ENCODE results near the gene EIF5B. TPM values are rescaled to one million over a fixed set of nuclear protein-coding genes. Genes with fewer than 3 reads are reported as not detected.
A peak's percentile ranks its signal among the peaks of the same experiment; 100 is the strongest.
"Not testable (repeated sequence)": the region's sequence is repeated elsewhere in the genome, so short reads cannot be mapped to it uniquely, and the experiment has no call there.

EIF5B gene
- total RNA-seq, 1 experiment from 2014 or later: 58.1 TPM

GRCh38 chr2:99354070-99354469, 16.9 kb downstream of the EIF5B start:
- H2BK12ac ChIP-seq (ENCODE audit: insufficient read length, low read depth, low read length): no peak overlapping the region
- Mint-ChIP-seq H3K27ac (peak overlapping the region in 1 of 3 experiments; percentile 57; a peak in 1 of 7 replicates), H3K9me3 (no peaks in the 10 kb centered on the region), H3K27me3 (ENCODE audit: low read depth) (no peaks in the 10 kb centered on the region), H3K36me3 (ENCODE audit: insufficient read depth in 1 of 3, low read depth in 3 of 3) (no peaks in the 10 kb centered on the region; a peak in 1 of 7 replicates), H3K4me1 (peaks cover 7 to 8% of the 10 kb centered on the region in 2 experiments), H3K4me3 (no peak overlapping the region)
- no peak overlapping the region for H2BK5ac ChIP-seq (ENCODE audit: insufficient read length, low read length)
- H3K18ac ChIP-seq (ENCODE audit: insufficient read length, low read depth, low read length): no peak overlapping the region
- H3K9ac ChIP-seq (ENCODE audit: extremely low read depth, insufficient read length, low read length): no peak overlapping the region
- H3K79me1 ChIP-seq (ENCODE audit: insufficient read depth, low read depth, low read length, poor library complexity, severe bottlenecking): peaks cover 8% of the 10 kb centered on the region
- H4K20me1 ChIP-seq (ENCODE audit: control insufficient read depth, insufficient read depth, insufficient read length): no peaks in the 10 kb centered on the region
- no peak for TF ChIP-seq CTCF (conservative IDR thresholded peaks at IDR 0.05)
- H3K14ac ChIP-seq (ENCODE audit: insufficient read depth, low read length): no peak overlapping the region
- H4K5ac ChIP-seq (ENCODE audit: insufficient read length, low read depth, low read length): no peak overlapping the region
- H3K4ac ChIP-seq (ENCODE audit: low read depth, low read length): no peak overlapping the region
- H2BK20ac ChIP-seq (ENCODE audit: low read depth, low read length, poor library complexity, severe bottlenecking): no peak overlapping the region
- no peak overlapping the region for H2AK5ac ChIP-seq (ENCODE audit: insufficient read length, low read length)
- H3K4me1 ChIP-seq (ENCODE audit: insufficient read depth, low read length): no peaks in the 10 kb centered on the region
- WGBS (ENCODE audit: extremely low coverage, insufficient read length, low lambda C conversion rate): no CpG with 5 or more reads among the region's 1 CpG
- H3K23ac ChIP-seq (ENCODE audit: insufficient read length, low read depth, low read length): no peak overlapping the region
- H2BK120ac ChIP-seq (ENCODE audit: low read depth, low read length, poor library complexity, severe bottlenecking): no peak overlapping the region
- no peak overlapping the region for H3K4me2 ChIP-seq (ENCODE audit: insufficient read depth, insufficient read length, low read length)
- no peak overlapping the region for H3K56ac ChIP-seq (ENCODE audit: insufficient read length, low read depth, low read length)
- H2BK15ac ChIP-seq (ENCODE audit: low read depth, low read length): no peak overlapping the region
- H3K9me3 ChIP-seq (ENCODE audit: control insufficient read depth, low read depth, low read length): no peaks in the 10 kb centered on the region
- no peak overlapping the region for H3K27ac ChIP-seq (ENCODE audit: insufficient read length, low read depth, low read length)
- H3K23me2 ChIP-seq (ENCODE audit: insufficient read length, low read depth, low read length, poor library complexity, severe bottlenecking): no peaks in the 10 kb centered on the region
- H3T11ph ChIP-seq (ENCODE audit: low read length): no peak overlapping the region
- H2AFZ ChIP-seq (ENCODE audit: low read length): no peak overlapping the region
- no peak overlapping the region for H4K8ac ChIP-seq (replicated peaks; ENCODE audit: insufficient read length, low read depth, low read length)
- no peaks in the 10 kb centered on the region for H3K27me3 ChIP-seq (ENCODE audit: insufficient read depth, low read length)
- no peak for DNase-seq
- H4K91ac ChIP-seq (ENCODE audit: insufficient read length, low read depth, low read length): no peak overlapping the region
- peaks cover 30% of the 10 kb centered on the region; the same call in 1 of the 2 replicates for H3K79me2 ChIP-seq (ENCODE audit: insufficient read depth, low read length)

GRCh38 chr2:99354825-99355224, 17.6 kb downstream of the EIF5B start:
- H3K36me3 Mint-ChIP-seq (ENCODE audit: insufficient read depth in 1 of 3, low read depth in 3 of 3); H3K56ac ChIP-seq (ENCODE audit: insufficient read length, low read depth, low read length); H4K20me1 ChIP-seq (ENCODE audit: control insufficient read depth, insufficient read depth, insufficient read length); H4K91ac ChIP-seq (ENCODE audit: insufficient read length, low read depth, low read length); H4K8ac ChIP-seq (replicated peaks; ENCODE audit: insufficient read length, low read depth, low read length); H2AK5ac ChIP-seq (ENCODE audit: insufficient read length, low read length); H3K9me3 ChIP-seq (ENCODE audit: control insufficient read depth, low read depth, low read length); H3K18ac ChIP-seq (ENCODE audit: insufficient read length, low read depth, low read length); H3K4me2 ChIP-seq (ENCODE audit: insufficient read depth, insufficient read length, low read length); H3K9me3 Mint-ChIP-seq; H2BK15ac ChIP-seq (ENCODE audit: low read depth, low read length); H4K5ac ChIP-seq (ENCODE audit: insufficient read length, low read depth, low read length); H3K27ac ChIP-seq (ENCODE audit: insufficient read length, low read depth, low read length); H2BK12ac ChIP-seq (ENCODE audit: insufficient read length, low read depth, low read length); H2BK5ac ChIP-seq (ENCODE audit: insufficient read length, low read length); H3K4me3 Mint-ChIP-seq; H3K14ac ChIP-seq (ENCODE audit: insufficient read depth, low read length); H3K27me3 Mint-ChIP-seq (ENCODE audit: low read depth); H2BK120ac ChIP-seq (ENCODE audit: low read depth, low read length, poor library complexity, severe bottlenecking); H3K27ac Mint-ChIP-seq; H2BK20ac ChIP-seq (ENCODE audit: low read depth, low read length, poor library complexity, severe bottlenecking); H3T11ph ChIP-seq (ENCODE audit: low read length); H3K79me1 ChIP-seq (ENCODE audit: insufficient read depth, low read depth, low read length, poor library complexity, severe bottlenecking); H3K23me2 ChIP-seq (ENCODE audit: insufficient read length, low read depth, low read length, poor library complexity, severe bottlenecking); H3K4me1 ChIP-seq (ENCODE audit: insufficient read depth, low read length); H3K27me3 ChIP-seq (ENCODE audit: insufficient read depth, low read length); H3K4ac ChIP-seq (ENCODE audit: low read depth, low read length); H3K9ac ChIP-seq (ENCODE audit: extremely low read depth, insufficient read length, low read length); H3K4me1 Mint-ChIP-seq; DNase-seq; H2AFZ ChIP-seq (ENCODE audit: low read length); H3K23ac ChIP-seq (ENCODE audit: insufficient read length, low read depth, low read length): not testable (repeated sequence)
- H3K79me2 ChIP-seq (ENCODE audit: insufficient read depth, low read length): peaks cover 27% of the 10 kb centered on the region; the same call in 1 of the 2 replicates
- WGBS (ENCODE audit: extremely low coverage, insufficient read length, low lambda C conversion rate): no CpG with 5 or more reads among the region's 8 CpGs
